ENCODE data around the gene CDH4. TPM values are rescaled to one million over a fixed set of nuclear protein-coding genes. Genes with fewer than 3 reads are reported as not detected.

The CDH4 gene
- total and polyA plus RNA-seq, 2 of the 8 experiments (the other 6 are each of a cell fraction or from before 2014, with no cell fraction given): 4.3 to 7.9 TPM

DNA sequence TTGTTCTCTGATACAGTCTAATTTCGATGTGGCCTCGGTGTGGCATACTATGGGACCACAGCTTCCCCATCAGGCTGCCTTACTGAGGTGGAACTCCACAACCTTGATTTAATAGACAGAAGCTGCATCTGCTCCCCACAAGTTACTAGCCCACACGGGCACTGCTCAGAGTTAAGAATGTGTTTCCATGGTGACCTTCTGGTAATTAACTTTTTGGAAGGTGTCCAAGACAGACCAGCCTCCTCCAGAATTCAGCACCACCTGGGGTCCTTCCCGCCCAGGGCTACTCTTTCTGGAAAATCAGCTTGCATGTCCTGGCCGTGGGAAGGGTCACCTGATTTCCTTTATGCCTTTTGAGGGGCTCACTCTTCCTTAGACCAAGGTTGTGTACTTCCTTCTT lies 48.7 kb upstream of the CDH4 start (continued):
- TF ChIP-seq KDM1A (IDR thresholded peaks at IDR 0.05; ENCODE audit: borderline replicate concordance, low read length) (no peak), RBBP5 (IDR thresholded peaks at IDR 0.05; ENCODE audit: borderline replicate concordance, low read depth, low read length) (no peak), MAFK (IDR thresholded peaks at IDR 0.05; ENCODE audit: low read depth, low read length) (no peak), TCF12 (IDR thresholded peaks at IDR 0.05; ENCODE audit: low read depth, low read length) (no peak), JUND (IDR thresholded peaks at IDR 0.05; ENCODE audit: low read length) (no peak), RAD21 (IDR thresholded peaks at IDR 0.05 in 1 of 2, conservative IDR thresholded peaks at IDR 0.05 in 1 of 2; ENCODE audit: low read depth in 2 of 2, low read length in 2 of 2) (no peak), CBX5 (IDR thresholded peaks at IDR 0.05; ENCODE audit: low read depth, low read length) (no peak), GTF2F1 (IDR thresholded peaks at IDR 0.05; ENCODE audit: borderline replicate concordance, low read depth, low read length) (no peak)
- TF ChIP-seq, protein P1, sequence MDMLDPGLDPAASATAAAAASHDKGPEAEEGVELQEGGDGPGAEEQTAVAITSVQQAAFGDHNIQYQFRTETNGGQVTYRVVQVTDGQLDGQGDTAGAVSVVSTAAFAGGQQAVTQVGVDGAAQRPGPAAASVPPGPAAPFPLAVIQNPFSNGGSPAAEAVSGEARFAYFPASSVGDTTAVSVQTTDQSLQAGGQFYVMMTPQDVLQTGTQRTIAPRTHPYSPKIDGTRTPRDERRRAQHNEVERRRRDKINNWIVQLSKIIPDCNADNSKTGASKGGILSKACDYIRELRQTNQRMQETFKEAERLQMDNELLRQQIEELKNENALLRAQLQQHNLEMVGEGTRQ (IDR thresholded peaks at IDR 0.05; ENCODE audit: low read length): no peak

All from H1 (cell line).